HG02970 (cell line): ENCODE results near the gene NIPA2.

ENCODE experiments used
- ATAC-seq: cut with Tn5 transposase; IDR thresholded peaks from one replicate; pipeline ENCODE4 v1.9.1; 2021; ENCODE audit warnings: mild to moderate bottlenecking, moderate library complexity, moderate number of reproducible peaks; ENCODE audit not compliant: unreplicated experiment, low FRiP score

Gene NIPA2

DNA sequence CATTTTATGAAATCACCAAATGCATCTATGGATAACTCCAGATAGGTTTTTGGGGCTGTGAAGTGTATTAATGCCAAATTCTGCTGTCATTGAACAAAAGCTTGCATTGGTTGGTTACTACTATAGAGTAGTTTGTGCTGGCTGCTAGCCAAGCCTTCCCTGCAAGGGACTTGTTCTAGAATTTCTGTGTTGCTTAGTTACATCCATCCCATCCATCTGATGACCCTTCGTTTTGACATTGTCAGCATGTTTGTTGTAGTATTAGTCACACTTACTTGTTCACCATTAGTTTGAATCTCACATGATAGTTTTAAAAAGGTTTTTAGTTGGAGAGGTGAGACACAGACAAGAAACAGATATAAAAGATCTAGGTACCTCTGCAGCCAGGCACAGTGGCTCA lies 7.0 kb upstream of the NIPA2 start:
- no peak for ATAC-seq

- ATAC-seq = no peak
These were observed 705 bp downstream of the NIPA2 start for GRCh38 chr15:22839046-22839695.

GRCh38 chr15:22844421-22845288 lies 6.2 kb downstream of the NIPA2 start:
- ATAC-seq = no peak

DNA sequence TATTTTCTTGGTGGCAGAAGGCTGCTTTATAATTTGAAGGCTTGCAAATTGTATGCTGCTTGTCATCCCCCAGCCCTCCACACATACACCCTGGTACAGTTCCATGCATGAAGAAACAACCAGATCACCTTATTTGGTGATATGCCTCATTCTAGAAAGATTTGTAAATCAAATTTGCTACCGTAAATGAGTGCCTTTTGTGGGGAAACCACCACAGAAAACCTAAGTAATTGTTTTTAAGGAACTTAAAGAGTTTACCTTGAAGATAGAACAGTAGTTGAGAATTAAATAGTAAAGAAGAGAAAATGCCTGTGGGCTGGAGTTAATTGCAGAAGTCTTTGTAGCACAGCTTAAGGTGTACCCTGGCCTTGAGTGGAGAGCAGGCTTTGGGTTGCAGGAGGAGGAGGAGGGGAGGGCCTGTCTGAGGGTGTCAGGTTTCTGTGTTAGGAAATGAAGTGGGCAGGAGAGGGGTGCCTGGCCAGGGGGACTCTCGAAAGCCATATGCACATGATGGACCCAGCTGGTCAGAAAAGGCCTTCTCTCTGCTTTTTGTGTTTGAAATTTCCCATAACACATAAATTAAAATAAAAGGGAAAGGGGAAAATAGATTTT lies 6.9 kb downstream of the NIPA2 start:
- ATAC-seq = no peak

DNA sequence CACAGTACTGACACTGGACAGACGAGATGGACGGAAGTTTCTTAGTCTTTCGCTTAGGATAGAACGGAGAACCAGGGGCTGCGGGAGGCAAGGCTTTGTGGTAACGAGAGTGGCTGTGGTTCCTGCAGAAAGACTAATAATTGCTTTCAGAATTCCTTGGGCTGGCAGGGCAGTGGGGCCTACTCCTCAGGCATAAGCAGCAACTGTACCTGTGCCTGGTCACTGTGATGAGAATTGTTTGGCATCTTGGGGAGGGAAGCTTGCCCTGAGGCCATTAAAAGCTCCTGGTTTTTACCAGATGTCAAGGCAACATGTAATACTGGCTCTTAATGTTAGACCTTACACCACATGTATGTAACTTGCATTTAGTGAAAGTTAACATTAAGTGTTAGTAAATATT lies 7.6 kb downstream of the NIPA2 start:
- ATAC-seq = no peak

DNA sequence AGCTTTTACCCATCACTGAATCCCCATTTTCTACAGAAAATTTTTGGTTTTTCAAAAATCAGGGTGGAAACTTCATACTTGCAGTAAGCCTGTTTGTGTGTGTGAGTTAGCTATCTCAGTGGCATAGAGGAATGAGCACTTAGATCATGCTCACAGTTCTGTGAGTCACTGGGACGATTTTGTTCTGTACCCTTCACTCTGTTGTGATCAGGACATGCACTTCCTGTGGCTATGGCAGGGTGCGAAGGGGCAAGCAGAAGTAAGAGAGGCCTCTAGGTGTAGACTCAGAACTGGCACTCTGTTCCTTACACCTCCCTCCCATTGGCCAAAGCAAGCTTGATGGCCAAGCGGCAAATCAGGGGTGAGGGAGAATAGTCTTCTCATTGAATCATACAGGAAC lies 11.6 kb downstream of the NIPA2 start:
- ATAC-seq = no peak

DNA sequence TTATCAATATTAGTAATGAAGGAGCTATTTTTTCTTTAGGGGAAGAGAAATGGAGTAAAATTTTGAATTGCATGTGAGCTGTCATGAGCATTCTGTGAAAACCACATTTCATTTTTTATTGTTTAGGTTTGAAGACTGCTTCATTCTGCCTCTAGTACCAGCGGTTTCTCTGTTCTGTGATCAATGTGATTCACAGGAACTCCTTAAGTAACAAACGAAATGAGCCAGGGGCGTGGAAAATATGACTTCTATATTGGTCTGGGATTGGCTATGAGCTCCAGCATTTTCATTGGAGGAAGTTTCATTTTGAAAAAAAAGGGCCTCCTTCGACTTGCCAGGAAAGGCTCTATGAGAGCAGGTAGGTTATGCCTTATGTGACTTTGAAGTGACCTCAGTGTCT lies 13.0 kb downstream of the NIPA2 start:
- no peak for ATAC-seq

GRCh38 chr15:22855791-22856190 lies 17.3 kb downstream of the NIPA2 start:
- no peak for ATAC-seq

GRCh38 chr15:22856659-22857058 lies 18.2 kb downstream of the NIPA2 start:
- ATAC-seq = no peak

- ATAC-seq = no peak
These were observed 22.7 kb downstream of the NIPA2 start for GRCh38 chr15:22861161-22861560.

DNA sequence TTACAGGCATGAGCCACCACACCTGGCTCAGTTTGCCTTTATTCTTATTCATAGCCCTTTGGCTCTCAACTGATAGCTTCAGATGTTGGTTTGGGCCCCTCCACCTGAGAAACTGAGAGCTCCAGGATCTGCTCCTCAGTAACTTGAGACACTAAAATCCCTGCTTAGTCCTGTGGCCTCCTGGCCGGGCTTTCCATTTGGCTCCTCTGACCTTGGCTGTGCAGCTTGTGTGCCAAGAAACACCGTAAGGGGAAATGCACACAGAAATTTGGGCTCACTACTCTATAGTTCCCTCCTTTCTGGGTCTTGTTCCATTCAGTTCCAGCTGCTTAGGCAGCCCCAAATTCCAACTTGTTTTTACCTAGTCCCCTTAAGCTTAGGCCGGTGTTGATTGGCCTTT lies 24.9 kb downstream of the NIPA2 start:
- ATAC-seq = no peak

DNA sequence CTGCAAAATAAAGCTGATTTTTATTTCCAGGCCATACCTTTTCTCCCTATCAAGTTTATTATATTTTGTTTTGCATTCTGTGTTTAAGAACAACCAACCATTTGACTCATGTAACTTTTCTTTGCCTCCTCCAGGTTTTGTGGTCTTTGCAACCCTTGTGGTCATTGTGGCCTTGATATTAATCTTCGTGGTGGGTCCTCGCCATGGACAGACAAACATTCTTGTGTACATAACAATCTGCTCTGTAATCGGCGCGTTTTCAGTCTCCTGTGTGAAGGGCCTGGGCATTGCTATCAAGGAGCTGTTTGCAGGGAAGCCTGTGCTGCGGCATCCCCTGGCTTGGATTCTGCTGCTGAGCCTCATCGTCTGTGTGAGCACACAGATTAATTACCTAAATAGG lies 27.6 kb downstream of the NIPA2 start:
- no peak for ATAC-seq

- no peak for ATAC-seq
These were observed 29.4 kb downstream of the NIPA2 start for GRCh38 chr15:22867886-22868285.

DNA sequence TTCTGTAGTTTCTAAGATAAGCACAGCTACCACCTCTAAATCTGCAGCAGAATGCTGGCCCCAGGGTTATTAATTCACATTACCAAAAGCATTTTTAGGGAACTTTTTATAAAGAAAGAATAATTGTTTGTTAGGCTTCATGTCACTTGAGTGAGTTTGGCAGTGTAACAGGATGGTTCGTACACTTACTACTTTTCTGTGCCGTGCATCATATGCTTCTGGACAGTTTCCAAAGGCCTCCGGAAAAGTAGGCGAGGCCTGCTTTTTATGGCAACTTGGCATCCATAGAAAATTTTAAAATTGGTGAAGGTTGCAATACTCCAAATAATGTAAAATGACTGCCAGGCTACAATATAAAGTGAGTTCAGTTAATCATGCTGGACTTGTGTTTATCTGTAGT lies 30.0 kb downstream of the NIPA2 start:
- ATAC-seq = no peak

DNA sequence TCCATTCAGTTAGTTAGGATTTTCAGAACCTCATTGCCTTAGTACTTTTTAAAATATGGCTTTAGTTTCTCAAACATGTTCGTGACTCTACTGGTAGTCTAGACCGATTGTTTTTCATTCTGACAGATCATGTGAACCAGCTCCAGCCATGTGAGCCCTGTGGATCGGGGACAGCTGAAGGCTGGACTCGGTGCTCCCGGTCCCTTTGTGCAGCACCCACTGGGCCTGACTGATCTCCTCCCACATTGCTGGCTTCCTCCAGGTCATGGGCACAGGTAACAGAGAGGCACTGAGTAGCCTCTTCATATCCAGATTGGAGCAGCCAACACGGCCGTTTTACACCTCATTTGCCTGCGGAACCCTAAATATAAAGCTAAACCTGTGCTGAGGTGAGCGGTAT lies 30.5 kb downstream of the NIPA2 start:
- no peak for ATAC-seq

DNA sequence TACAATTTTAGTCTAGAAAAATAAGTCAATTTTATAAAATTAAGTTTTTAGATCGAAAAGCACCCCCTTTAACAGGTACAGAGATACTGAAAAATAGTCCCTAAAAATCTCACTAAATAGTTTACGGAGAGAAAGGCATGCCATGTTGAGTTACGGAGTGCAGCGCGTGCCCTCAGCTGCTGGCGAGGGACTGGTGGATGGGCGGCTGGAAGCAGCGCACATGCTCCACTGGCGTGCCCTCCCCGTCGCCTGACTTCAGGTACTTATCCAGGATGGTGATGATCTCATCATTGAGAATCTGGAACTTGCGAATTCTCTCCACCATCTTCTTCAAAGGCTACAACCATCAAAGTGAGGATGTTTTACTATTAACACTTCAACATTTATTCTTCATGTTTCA lies 31.4 kb downstream of the NIPA2 start:
- no peak for ATAC-seq

GRCh38 chr15:22870865-22871264 lies 32.4 kb downstream of the NIPA2 start:
- no peak for ATAC-seq

- ATAC-seq = no peak
These were observed 33.1 kb downstream of the NIPA2 start for GRCh38 chr15:22871481-22872086.

- ATAC-seq = no peak
These were observed 34.7 kb downstream of the NIPA2 start for GRCh38 chr15:22872936-22873701.

GRCh38 chr15:22873841-22874240 lies 35.4 kb downstream of the NIPA2 start:
- ATAC-seq = no peak

- ATAC-seq = no peak
These were observed 35.8 kb downstream of the NIPA2 start for GRCh38 chr15:22874256-22874655.
